ENCODE data around the gene NFATC1. TPM values are rescaled to one million over a fixed set of nuclear protein-coding genes. Genes with fewer than 3 reads are reported as not detected.

The NFATC1 gene
- total and polyA plus RNA-seq, 2 experiments from 2014 or later, result 7.5 to 9.8 TPM

GRCh38 chr18:79379251-79379905 lies 16.4 kb upstream of the NFATC1 start:
- no peaks in the 10 kb centered on the region for H4K20me1 ChIP-seq (ENCODE audit: insufficient read depth)
- H3K79me2 ChIP-seq (ENCODE audit: insufficient read depth), result no peaks in the 10 kb centered on the region
- H3K4me3 ChIP-seq, result no peak overlapping the region; the same call in 1 of the 2 replicates
- WGBS, 2 experiments (ENCODE audit: low coverage in 1 of 2, low lambda C conversion rate in 2 of 2, missing lambda C conversion rate in 2 of 2), result 70 to 73% methylated on average over 22 of the region's 22 CpGs
- in situ Hi-C loops (cut with MboI), result no loop called here
- no peaks in the 10 kb centered on the region for H3F3A ChIP-seq (ENCODE audit: insufficient read depth)
- peak overlapping the region; percentile 12 for H3K4me2 ChIP-seq (ENCODE audit: unreplicated experiment)
- TF ChIP-seq EZH2phosphoT487 (IDR thresholded peaks at IDR 0.05; ENCODE audit: insufficient read depth, low read depth), result no peak
- no peak for TF ChIP-seq EZH2 (IDR thresholded peaks at IDR 0.05; ENCODE audit: insufficient read depth, poor library complexity, severe bottlenecking)
- H3K9me2 ChIP-seq (ENCODE audit: insufficient read depth), result no peaks in the 10 kb centered on the region
- peaks cover 4% of the 10 kb centered on the region; the same call in 1 of the 2 replicates for H3K36me3 ChIP-seq (ENCODE audit: low read depth)
- H2AFZ ChIP-seq, result 0 out of 2 replicates have a peak overlapping the region, but pooled peaks have one; percentile 15
- DNase-seq, result no peak
- H3K9me3 ChIP-seq (ENCODE audit: low read depth), result no peaks in the 10 kb centered on the region
- H3K27me3 ChIP-seq (replicated peaks; ENCODE audit: insufficient read depth), result no peaks in the 10 kb centered on the region
- no peak overlapping the region for H3K27ac ChIP-seq
- H3K4me1 ChIP-seq (ENCODE audit: insufficient read depth), result no peaks in the 10 kb centered on the region
- no peak overlapping the region for H3K9ac ChIP-seq

- no peak for TF ChIP-seq EZH2 (IDR thresholded peaks at IDR 0.05; ENCODE audit: insufficient read depth, poor library complexity, severe bottlenecking)
- no peak for TF ChIP-seq EZH2phosphoT487 (IDR thresholded peaks at IDR 0.05; ENCODE audit: insufficient read depth, low read depth)
- WGBS, 2 experiments (ENCODE audit: low coverage in 1 of 2, low lambda C conversion rate in 2 of 2, missing lambda C conversion rate in 2 of 2), result 87 to 90% methylated on average over 34 to 40 of the region's 40 CpGs
- Histone ChIP-seq H3K9me2 (ENCODE audit: insufficient read depth) (no peaks in the 10 kb centered on the region), H4K20me1 (ENCODE audit: insufficient read depth) (no peaks in the 10 kb centered on the region), H3K27ac (no peak overlapping the region), H3K79me2 (ENCODE audit: insufficient read depth) (no peaks in the 10 kb centered on the region), H3K9me3 (ENCODE audit: low read depth) (no peaks in the 10 kb centered on the region), H3K4me3 (no peak overlapping the region), H3K36me3 (ENCODE audit: low read depth) (peaks cover 4% of the 10 kb centered on the region; the same call in 1 of the 2 replicates), H3K27me3 (replicated peaks; ENCODE audit: insufficient read depth) (no peaks in the 10 kb centered on the region), H3K9ac (no peak overlapping the region), H2AFZ (no peak overlapping the region), H3F3A (ENCODE audit: insufficient read depth) (no peaks in the 10 kb centered on the region), H3K4me1 (ENCODE audit: insufficient read depth) (no peaks in the 10 kb centered on the region), H3K4me2 (ENCODE audit: unreplicated experiment) (no peak overlapping the region)
- DNase-seq, result no peak
- in situ Hi-C loops (cut with MboI), result loop anchor here (5.0 kb wide), 1 partner anchor 262 kb away; no protein-coding TSS in a partner anchor
These were observed 15.6 kb upstream of the NFATC1 start for GRCh38 chr18:79379931-79380815.

- no peaks in the 10 kb centered on the region for H3F3A ChIP-seq (ENCODE audit: insufficient read depth)
- H3K4me2 ChIP-seq (ENCODE audit: unreplicated experiment), result no peak overlapping the region
- no peaks in the 10 kb centered on the region for H3K9me3 ChIP-seq (ENCODE audit: low read depth)
- no peak overlapping the region for H3K4me3 ChIP-seq
- H3K27me3 ChIP-seq (replicated peaks; ENCODE audit: insufficient read depth), result no peaks in the 10 kb centered on the region
- TF ChIP-seq EZH2phosphoT487 (IDR thresholded peaks at IDR 0.05; ENCODE audit: insufficient read depth, low read depth) (no peak), EZH2 (IDR thresholded peaks at IDR 0.05; ENCODE audit: insufficient read depth, poor library complexity, severe bottlenecking) (no peak)
- H4K20me1 ChIP-seq (ENCODE audit: insufficient read depth), result no peaks in the 10 kb centered on the region
- no peak overlapping the region for H2AFZ ChIP-seq
- peaks cover 4% of the 10 kb centered on the region; the same call in 1 of the 2 replicates for H3K36me3 ChIP-seq (ENCODE audit: low read depth)
- WGBS, 2 experiments (ENCODE audit: low coverage in 1 of 2, low lambda C conversion rate in 2 of 2, missing lambda C conversion rate in 2 of 2), result 54 to 56% methylated on average over 29 to 30 of the region's 30 CpGs
- no peak overlapping the region for H3K27ac ChIP-seq
- no peaks in the 10 kb centered on the region for H3K9me2 ChIP-seq (ENCODE audit: insufficient read depth)
- peak; percentile 67 for DNase-seq
- no peaks in the 10 kb centered on the region for H3K79me2 ChIP-seq (ENCODE audit: insufficient read depth)
- in situ Hi-C loops (cut with MboI), result loop anchor here (5.0 kb wide), 1 partner anchor 261 kb away; no protein-coding TSS in a partner anchor
- no peak overlapping the region for H3K9ac ChIP-seq
- H3K4me1 ChIP-seq (ENCODE audit: insufficient read depth), result no peaks in the 10 kb centered on the region
These were observed 14.6 kb upstream of the NFATC1 start for GRCh38 chr18:79380816-79381806.
